ENCODE measurements around the gene UBE2C.
"Not testable (repeated sequence)": the region's sequence is repeated elsewhere in the genome, so short reads cannot be mapped to it uniquely, and the experiment has no call there.

UBE2C gene

DNA sequence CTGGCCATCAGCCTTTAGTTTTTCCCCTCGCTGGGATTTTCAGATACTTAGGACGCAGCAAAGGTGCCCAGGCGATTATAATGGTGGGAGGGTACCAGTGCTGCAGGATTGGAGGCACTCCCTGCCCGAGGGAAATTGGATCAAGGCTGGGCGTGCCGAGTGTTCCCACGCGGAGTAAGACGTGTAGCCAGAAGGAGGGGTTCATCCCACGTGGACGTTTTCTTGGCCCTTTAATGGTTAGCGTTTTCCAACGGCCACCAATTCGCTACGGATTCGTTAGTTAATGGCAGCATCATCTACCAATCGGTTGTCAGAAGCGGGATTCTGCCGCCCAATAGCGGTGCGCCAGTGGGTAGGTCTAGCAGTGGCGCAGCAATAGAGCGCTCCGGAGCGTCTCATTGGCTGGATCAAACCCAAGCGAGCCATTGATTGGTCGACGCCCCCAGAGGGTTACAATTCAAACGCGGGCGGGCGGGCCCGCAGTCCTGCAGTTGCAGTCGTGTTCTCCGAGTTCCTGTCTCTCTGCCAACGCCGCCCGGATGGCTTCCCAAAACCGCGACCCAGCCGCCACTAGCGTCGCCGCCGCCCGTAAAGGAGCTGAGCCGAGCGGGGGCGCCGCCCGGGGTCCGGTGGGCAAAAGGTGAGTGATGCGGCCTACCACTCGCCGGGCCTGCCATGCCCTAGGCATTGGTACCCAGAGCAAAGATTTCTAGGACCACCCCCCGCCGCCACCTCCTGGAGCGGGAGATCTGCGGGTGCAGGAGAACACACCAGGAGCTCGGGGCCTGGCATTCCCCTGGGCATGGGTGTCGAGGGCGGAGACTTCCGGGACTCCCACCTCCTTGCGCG lies at the start of gene UBE2C:
Gene UBE2C, plus strand, starts transcription at position 488 of the 849 bp plus-strand sequence. Its CDS starts 52 bp downstream, at position 540.
- DNase-seq = peak; percentile 100

- DNase-seq = not testable (repeated sequence)
Measured at GRCh38 chr20:45764618-45765282, 47.7 kb upstream of the UBE2C start.

DNA sequence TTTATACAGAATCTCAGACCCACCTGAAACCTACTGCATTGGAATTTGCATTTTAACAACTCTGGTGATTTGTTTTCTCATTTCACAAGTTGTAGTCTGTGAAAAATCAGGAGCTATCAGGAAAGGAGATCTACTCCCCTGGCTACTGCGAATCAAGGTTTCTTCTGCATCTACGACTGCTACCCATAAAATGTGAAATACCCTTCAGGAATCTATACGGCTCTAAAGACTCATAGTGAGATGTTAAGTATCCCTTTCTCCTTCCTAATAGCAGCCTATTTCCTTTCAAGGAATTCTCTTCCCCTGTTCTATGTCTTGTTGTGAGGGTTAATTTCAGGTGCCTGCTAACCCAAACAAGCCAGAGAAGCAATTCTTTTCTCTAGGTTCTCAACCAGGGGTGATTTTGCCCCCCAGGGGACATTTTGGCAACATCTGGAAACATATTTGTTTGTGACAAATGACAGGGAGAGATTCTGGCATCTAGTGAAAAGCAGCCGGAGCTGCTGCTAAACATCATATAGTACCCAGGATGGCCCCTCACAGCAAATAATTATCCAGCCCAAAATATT lies 47.1 kb upstream of the UBE2C start:
- no peak for DNase-seq

- no peak for DNase-seq
Measured at GRCh38 chr20:45765980-45766379, 46.5 kb upstream of the UBE2C start.

- DNase-seq = no peak
Measured at GRCh38 chr20:45768479-45768878, 44.0 kb upstream of the UBE2C start.

DNA sequence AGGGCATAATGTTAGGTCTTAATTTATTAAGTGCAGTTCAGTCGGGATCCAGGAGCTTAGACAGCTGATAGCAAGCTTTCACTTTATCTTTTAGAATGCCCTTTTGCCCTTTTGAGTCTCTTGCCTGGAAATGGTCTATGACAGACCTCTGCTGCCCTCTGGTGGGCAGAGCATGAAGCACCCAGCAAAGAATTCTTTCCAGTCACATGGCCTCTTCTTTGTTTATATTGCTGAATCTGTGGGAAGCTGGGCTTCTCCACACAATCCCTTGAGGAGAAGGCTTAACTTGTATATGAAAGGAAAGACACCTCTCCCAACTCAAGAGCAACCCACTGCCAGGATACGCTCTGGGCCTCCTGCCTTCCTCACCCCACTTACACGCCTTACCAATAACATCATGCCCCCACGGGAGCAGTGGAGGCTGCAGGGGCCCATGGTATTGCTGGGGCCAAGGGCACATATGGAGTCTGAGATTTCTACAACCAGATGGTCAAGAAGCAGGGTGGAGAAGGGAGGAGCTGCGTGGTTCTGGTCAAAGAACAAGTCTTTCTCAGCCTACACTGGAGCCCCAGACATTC lies 41.2 kb upstream of the UBE2C start:
- DNase-seq = peak; percentile 93

GRCh38 chr20:45772693-45773092 lies 39.8 kb upstream of the UBE2C start:
- DNase-seq = no peak

GRCh38 chr20:45774945-45775344 lies 37.5 kb upstream of the UBE2C start:
- DNase-seq = no peak

- DNase-seq = no peak
Measured at GRCh38 chr20:45775411-45775810, 37.0 kb upstream of the UBE2C start.

DNA sequence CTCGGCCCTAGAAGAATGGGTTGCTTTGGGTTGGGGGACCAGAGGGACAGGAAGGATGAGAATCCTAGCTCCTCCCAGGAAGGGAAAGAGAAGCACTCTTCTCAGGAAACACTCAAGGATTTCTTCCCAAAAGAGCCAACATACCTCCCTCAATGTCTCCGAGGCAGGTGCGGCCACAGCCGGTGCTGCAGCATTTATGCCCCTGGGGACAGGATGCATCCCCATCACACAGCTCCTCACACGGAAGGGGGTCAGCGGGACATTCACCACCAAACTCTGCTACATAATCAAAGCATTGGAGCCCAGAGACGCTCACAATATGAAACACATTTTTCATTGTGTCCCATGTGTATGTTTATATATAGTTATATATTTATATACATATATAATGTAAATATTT lies 35.5 kb upstream of the UBE2C start:
- no peak for DNase-seq

GRCh38 chr20:45779011-45779915 lies 33.2 kb upstream of the UBE2C start:
- no peak for DNase-seq

- peak; percentile 21 for DNase-seq
Measured at GRCh38 chr20:45780159-45780558, 32.3 kb upstream of the UBE2C start.

DNA sequence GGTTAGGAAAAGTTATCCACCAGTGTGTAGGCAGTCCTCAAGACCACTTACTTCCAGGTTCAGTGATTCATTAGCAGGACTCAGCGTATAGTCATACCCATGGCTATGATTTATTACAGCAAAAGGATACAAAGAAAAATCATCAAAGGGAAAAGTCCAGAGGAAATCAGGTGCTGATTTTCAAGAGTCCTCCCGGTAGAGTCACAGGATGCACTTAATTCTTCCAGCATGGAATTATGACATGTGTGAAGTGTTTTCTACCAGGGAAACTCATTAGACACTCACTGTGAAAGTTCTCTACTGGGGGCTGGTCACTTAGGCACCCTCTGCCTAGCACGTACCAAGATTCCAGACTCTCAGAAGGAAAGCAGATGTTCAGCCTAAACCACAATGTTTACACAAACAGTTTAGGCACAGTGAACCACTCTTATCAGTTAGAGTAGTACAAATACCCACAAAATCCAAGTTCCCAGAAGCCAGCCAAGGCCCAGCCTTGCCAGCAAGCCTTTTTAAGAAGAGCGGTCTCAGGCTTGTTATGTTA lies 31.0 kb upstream of the UBE2C start:
- peak; percentile 25 for DNase-seq

- no peak for DNase-seq
Measured at GRCh38 chr20:45782890-45783289, 29.6 kb upstream of the UBE2C start.

DNA sequence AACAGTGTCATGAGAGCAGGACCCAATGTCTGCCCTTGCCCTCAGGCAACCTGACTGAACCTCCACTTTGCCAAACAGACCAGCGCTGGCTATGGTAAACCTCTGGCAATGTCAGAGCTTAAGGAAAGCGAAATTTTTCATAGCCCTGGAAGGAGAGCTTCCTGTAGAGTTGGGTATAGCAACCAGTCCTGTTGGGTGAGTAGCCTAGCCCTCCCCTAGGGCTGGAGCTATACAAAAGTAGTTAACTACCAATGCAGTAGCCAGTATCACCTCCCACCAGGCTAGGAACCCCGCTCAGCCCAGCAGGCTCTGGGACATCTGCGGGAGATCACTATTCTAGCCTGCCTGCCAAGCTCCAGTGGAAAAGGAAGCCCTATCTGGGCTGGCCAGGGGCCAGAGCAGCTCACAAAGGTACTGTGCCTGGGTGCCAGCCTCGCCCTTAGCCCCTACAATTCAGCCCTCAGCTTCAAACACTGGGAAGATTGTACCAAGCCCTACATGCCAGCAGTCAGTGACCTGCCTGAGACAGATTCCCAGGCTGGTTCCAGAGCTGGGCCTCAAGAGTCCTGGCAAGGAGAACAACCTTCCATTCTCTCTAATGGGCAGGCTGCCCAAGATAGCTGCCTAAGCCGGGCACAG lies 28.7 kb upstream of the UBE2C start:
- DNase-seq = no peak

GRCh38 chr20:45788351-45788750 lies 24.1 kb upstream of the UBE2C start:
- DNase-seq = no peak

DNA sequence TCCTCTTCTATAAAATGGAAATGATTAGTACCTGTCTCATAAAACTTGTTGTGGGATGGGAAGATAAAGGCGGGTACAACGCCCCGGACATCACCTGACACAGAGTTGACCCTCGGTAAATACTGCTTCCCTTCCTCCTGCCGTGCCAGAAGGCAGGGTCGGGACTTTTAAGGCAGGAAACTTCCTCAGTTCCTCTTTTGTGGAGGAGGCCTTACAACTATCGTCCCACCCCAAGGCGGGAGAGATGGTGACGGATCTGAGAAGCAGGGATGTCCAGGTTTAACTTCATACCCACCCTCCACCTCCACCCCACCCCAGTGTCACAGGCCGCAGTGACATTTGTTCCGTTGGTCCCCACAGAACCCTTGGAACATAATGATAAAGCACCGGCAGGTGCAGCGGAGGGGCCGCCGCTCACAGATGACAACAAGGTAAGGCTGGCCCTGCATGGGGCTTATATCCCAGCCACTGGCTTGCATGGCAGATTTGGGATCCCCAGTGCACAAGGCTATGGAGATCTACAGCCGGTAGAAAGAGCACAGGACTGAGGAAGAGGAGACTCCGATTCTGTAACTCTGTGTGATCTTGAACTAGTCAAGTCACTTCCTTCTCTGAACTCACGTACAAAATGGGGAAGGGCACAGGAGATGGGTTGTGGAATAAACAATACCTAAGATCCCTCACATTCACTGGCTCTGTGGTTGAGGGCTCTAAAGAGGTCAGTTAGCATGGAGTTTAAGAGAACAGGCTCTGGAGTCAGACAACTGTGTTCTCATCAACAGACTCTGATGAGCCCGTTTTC lies 19.9 kb upstream of the UBE2C start:
- no peak for DNase-seq

- no peak for DNase-seq
Measured at GRCh38 chr20:45796337-45797065, 15.9 kb upstream of the UBE2C start.

DNA sequence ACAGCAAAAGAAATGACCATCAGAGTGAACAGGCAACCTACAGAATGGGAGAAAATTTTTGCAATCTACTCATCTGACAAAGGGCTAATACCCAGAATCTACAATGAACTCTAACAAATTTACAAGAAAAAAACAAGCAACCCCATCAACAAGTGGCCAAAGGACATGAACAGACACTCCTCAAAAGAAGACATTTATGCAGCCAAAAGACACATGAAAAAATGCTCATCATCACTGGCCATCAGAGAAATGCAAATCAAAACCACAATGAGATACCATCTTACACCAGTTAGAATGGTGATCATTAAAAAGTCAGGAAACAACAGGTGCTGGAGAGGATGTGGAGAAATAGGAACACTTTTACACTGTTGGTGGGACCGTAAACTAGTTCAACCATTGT lies 14.9 kb upstream of the UBE2C start:
- not testable (repeated sequence) for DNase-seq

DNA sequence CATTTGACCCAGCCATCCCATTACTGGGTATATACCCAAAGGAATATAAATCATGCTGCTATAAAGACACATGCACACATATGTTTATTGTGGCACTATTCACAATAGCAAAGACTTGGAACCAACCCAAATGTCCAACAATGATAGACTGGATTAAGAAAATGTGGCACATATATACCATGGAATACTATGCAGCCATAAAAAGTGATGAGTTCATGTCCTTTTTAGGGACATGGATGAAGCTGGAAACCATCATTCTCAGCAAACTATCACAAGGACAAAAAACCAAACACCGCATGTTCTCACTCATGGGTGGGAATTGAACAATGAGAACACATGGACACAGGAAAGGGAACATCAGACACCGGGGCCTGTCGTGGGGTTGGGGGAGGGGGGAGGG lies 14.5 kb upstream of the UBE2C start:
- not testable (repeated sequence) for DNase-seq
